Muscle of arm (tissue), 12 donors: ENCODE data around the gene ABCC8. TPM values are rescaled to one million over a fixed set of nuclear protein-coding genes. Genes with fewer than 3 reads are reported as not detected.
"Not testable (repeated sequence)": the region's sequence is repeated elsewhere in the genome, so short reads cannot be mapped to it uniquely, and the experiment has no call there.

Experiments used
- DNase-seq: peaks from one replicate; pipeline ENCODE4 v3.0.0-alpha.2; 2013
- polyA plus RNA-seq, 12 donors: library from polyadenylated mRNA; unstranded; fragments of 120-200 nt; gene quantifications; one replicate each; pipeline ENCODE4 v1.2.1, GENCODE V29; 2013; ENCODE audit not compliant: insufficient read length in 12 of 12

The ABCC8 gene
- polyA plus RNA-seq, 12 donors = 2.0 to 6.6 (median 2.5) TPM; not detected in 2

DNA sequence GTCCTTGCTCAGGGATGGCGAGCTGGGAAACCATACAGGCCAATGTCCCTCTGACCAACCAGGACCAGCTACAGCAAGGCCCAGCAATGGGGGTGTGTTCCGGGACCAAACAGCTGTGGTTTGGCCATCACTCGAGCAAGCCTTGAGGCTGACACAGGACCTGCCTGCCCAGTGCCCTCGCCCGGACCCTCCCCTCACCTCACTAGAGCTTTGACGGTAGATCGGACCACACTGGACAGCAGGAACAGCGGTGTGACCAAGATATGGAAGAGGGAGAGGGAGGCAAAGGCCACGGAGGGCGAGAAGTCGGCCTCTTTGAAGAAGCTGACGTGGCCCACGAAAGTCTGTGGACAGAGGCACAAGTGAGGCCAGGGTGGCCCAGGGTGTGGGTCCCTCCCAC is 46.0 kb downstream of the ABCC8 start:
- DNase-seq = no peak

DNA sequence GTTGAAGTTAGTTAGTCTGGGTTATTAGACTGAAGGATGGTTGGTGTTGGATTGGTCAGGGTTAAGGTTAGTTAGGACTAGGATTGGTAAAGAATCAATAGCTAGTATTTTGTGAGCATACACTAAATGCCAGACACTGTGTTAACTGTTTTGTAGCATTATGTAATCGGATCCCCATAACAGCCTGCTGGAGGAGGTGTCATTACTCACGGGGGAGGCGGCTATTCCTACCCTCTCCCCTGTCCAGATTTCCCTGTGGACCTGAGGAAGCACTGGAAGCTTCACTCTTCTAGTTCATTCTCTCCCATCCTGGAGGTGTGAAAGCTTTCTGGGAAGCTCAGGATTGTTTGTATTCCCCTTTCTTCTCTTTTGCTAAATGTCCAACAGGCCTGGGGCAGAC is 47.7 kb downstream of the ABCC8 start:
- no peak for DNase-seq

DNA sequence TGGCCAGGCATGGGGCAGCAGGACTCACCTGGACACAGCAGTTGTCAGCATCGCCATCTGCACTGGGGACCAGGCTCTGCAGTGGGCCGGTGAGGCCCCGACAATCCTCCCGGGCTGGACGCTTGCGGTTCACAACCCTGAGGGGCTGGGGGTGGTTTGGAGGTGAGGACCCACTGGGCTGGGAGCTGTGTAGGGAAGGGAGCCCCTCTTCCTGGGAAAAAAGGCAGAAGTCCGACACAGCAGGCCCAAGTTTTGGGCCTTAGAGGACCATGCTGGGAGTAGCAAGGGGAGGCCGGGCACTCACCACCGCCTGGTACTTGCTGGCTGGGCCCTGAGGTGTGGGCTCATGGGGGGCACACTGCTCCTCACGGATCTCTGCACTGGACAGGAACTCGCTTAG is 48.4 kb downstream of the ABCC8 start:
- no peak for DNase-seq

DNA sequence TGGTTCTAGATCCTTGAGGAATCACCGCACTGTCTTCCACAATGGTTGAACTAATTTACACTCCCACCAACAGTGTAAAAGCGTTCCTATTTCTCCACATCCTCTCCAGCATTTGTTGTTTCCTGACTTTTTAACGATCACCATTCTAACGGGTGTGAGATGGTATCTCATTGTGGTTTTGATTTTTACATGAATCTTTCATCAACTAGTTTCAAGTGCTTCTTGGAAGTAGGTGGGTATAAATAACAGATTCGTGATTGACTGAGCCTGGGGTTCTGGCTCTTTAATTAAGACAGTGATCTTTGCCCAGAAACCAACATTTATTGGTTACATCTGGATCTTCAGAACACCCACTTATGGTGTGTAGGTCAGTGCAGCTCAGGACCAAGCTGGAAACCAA is 50.4 kb downstream of the ABCC8 start:
- DNase-seq = not testable (repeated sequence)

DNA sequence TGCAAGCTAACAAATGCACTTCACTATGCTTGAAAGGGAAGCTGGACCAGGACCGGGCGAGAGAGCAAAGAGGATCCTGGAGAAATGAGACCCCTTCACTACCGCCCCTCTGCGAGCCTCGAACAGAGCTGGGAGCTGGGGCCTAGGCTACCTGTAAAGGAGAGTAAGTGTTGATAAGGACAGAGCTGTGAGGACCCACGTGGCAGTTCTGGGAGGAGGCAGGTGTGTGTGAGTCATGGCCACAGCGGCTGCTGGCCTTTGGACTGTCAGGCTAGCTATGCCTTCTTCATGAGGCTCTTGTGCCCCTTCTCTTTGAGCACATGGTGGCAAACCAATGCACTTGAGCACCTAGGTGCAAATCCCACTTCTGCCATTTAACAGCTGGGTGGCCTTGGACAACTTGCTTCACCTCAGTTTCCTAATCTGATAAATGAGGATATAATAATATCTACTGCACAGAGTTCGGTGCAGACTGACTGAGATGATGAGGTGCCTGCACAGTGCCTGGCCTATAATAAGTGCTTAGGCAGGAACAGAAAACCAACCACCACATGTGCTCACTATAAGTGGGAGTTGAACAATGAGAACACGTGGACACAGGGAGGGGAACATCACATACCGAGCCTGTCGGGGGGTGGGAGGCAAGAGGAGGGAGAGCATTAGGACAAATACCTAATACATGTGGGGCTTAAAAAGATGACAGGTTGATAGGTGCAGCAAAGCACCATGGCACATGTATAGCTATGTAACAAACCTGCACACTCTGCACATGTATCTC is 52.9 kb downstream of the ABCC8 start:
- DNase-seq = no peak

DNA sequence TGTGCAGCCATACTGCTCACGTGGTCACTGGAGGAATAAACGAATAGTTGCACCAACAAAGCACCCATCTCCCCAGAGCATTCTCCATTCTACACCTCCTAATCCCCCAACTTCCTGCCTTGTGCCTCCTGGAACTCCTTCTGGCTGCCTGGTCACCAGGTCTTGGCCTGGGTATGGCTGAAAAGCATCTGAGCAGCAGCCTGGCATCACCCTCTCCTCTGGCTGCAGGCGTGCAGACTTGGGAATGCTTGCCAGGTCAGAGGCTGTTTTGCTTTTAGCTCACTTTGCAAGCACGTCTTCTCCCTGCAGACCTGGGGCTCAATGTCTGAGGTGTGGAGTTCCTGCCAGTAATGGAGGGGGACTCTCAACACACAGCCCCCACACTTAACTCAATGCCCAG is 54.9 kb downstream of the ABCC8 start:
- no peak for DNase-seq

DNA sequence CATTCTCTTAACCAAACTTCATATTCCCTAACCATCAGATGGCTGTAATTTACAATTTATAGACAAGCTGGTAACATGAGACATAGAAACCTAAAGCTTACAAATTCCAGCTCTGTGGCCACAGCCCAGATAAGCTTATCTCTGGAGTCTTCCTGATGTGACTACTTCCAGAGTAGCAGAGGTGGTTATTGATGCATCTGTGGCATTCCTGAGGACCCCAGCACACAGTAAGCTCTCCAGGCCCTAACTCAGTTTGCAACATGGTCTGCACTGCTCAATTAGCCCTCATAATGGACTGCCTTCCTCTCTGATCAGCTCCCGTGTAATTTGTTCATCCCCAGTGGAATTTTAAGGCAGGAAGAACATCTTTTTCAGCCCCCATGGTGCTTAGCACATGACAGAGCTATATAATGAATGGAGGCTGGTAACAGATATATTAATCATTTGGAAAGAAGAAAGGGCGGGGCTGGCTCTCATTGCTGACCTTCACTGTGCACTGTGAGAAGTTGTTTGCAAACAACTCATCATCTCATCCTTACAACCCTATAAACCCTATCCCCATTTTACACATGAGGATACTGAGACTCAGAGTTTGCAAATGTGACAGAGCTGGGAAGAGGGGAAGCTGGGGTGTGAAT is 58.1 kb downstream of the ABCC8 start:
- DNase-seq = no peak

DNA sequence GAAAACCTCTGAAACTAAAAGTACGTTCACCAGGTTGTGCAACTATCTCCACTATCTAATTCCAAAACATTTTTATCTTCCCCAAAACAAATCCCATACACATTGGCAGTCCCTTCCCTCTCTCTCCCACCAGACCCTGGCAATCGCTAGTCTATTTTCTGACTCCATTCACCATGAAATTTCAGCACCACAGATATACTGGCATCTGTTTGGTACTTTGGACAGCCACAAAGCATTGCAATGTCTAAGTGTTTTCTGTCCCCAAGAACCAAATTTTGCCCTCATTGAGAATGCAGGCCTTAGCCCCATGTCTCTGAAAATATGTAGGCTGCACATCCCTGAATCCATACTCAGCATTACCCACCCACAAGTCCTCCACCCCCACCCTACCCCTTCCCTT is 60.2 kb downstream of the ABCC8 start:
- DNase-seq = no peak

DNA sequence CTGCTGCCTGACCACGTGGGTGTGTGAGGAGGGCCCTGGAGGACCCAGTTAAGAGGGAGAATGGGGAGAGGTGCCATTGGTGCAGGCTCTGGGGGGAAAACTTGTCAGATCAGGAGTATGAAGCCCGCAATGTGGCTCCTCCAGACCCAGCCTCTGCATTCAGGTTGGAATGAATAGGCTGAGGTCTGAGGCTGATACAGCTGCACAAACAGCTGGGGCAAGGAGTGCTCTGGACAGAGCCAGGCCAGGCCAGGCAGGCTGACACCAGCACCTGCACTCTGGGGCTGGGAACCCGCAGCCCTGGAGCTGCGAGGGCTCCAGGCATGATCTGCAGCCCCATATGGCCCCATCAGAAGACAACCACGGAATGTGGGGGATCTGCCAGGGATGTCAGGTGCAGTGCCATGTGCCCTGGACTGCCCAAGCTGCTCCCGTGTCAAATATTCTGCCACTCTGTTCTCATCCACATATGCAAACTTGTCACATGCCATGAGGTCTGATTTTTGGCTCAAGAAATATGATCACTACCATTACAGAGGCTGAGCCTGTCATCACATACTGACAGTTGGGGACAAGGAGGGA is 61.0 kb downstream of the ABCC8 start:
- DNase-seq = no peak

DNA sequence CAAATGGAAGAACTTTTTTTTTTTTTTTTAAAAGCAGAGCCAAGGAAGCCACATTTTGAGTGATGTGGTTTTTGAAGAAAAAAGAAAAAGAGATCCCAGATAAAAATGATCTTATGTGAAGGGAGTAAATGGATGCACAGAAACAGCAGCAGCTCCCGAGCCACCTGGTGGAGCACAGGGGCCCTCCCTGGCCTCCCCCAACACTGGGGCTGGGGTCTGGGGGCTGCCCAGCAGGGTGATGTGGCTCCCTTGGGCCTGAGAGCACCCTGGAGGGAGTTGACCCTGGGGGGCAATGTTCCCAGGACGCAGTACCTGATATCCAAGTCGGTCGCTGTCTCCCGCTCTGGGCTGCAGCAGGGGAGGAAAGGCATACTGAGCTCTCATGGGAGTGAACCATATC is 61.7 kb downstream of the ABCC8 start:
- no peak for DNase-seq

DNA sequence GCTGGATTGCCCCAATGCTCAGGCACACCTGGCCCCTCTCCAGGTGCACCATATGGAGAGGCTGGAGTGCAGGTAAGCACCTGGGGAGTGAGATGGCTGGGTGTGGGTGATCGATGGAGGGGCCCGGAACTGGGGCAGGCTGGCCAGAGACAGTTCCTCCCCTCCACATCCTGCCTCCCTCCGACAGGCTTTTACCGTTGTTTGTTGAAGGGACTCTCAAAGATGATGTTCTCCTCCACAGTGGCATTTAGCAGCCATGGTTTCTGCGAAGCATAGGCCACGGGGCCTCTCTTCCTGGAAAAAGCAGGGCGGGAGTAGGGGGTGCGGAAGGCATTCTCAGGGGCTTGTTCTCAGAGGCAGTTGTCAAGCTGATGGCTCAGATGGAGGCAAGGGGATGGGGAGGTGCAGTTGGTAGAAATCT is 62.3 kb downstream of the ABCC8 start:
- no peak for DNase-seq

DNA sequence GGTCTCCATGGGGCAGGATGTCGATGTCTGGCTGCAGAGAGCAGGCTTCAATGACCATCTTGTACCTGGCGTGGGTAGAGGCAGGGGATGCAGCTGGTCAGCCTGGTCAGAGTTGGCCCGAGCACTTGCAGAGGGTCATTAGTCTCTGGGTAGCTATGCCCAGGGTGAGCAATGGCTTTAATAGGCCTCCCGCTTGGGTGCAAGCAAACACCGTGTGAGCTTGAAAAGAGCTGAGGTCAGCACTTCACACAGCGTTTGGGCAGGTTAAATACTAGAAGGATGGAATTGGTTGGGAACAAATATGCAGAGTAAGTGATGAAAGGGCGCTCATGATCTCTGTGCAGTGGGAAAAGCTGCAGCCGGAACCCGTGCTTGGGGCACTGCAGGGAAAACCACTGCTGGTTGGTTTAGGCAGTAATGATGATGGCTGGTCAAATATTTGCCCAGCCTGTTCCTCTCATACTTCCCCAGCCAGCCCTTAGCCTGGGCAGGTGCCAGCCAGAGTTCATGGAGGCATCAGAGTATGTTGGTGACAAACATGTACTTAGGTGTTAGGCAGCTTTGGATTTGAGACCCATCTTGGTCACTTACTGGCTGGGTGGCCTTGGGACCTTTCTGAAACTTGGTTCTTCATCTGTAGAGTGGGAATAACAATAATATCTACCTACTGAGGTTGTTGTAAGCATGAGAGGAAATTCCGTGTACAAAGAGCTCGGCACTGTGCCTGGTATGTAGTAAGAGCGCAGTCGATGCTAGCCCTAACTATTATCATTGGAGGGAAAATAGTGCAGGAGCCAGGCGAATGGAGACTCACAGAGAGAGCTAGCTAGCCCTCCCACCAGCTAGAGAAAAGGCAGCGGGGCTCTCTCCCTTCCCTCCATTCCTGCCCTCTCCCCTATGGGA is 63.0 kb downstream of the ABCC8 start:
- no peak for DNase-seq

DNA sequence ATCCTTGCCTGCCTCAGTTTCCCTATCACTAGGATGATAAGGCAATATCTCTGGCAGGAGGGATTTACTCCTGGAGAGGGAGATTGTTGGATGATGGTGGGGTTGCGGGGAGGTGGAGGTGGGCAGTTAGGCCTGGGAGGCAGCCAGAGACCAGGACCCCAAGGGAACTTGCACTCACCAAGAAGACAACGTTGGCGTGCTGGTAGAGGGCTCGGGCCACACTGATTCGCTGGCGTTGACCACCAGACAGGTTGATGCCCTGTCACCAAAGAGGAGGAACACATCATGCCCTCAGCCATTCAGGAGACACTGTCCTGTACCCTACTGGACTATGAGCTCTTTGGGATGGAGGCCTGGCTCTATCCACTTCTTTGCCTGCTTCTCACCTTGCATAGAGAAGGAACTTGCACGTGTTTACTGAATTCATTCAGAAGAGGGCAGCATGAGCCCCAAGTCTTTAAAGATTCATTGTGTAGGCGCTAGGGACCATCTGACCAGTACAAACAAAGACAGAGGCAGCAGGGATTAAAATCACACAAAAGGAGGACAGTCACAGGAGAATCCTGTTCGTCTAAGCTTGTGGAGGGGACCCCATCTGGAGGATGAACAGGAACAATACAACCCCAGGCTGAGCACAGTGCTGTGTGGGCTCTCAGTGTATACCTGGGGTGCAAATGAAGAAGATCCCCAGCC is 64.0 kb downstream of the ABCC8 start:
- no peak for DNase-seq

DNA sequence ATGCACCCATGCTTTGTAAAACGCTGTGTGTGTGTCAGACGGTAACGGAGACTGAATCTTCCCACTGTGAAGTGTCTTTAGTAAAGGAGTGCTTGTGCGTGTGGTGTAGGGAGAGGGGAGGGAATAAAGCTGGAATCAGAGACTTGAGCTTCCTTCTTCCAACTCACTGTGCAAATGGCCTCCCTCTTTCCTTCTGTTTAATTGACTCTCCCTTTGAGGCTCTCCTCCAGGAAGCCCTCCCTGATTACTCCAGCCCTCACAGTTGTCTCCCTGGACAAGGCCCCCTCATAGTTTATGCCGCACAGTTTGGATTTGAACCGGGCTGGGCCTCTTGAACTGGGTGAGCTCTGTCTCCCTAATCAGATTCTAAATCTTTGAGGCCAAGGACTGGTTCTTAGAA is 65.2 kb downstream of the ABCC8 start:
- DNase-seq = no peak

DNA sequence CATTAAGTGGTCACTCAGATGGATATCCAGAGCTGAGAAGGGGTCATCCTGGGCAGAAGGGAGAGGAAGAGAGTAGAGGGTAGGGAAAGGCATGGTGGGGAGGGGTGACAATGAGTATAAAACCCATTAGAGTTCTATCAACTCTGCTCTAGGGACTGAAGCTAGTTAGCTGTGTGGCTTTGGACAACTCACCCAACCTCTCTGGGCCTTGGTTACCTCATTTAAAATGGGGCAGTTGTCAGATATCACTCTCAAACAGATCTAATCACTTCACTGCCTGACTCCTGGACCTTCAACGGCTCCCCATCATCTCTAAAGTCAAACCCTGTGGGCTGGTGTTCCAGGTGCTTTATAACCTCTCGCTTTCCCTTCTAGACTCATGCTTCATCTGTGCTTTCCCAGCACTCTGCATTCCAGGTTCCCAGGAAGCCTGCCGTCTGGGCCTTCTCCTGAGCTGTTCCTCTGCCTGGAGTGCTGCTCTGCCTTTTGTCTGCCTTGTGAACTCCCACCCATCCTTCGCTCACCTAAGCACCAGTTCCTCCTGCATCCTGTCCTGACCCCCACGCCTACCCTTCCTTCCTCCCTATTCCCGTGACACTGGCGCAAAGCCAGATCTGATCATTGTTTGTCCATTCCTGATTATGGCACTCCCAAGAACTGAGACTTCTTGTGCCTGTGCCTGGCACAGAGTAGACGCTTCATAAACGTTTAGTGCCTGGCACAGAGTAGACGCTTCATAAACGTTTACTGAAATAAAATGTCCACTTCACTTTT is 65.9 kb downstream of the ABCC8 start:
- DNase-seq = no peak

DNA sequence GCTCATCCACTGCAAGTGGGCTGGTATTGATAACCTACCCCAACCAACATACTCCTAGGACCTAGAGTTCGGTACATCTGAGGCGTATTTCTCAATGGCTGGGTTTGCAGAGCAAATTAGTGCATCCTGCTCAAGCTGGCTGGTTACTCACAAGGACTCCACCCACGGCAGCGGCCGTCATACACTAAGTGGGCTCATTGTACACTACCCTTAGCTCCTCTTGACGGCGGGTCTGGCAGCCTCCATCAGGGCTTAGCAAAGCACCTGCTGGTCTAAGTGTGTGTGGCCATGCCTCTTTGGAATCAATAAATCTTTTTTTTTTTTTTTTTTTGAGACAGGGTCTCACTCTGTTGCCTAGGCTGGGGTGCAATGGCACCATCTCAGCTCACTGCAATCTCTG is 68.0 kb downstream of the ABCC8 start:
- no peak for DNase-seq

DNA sequence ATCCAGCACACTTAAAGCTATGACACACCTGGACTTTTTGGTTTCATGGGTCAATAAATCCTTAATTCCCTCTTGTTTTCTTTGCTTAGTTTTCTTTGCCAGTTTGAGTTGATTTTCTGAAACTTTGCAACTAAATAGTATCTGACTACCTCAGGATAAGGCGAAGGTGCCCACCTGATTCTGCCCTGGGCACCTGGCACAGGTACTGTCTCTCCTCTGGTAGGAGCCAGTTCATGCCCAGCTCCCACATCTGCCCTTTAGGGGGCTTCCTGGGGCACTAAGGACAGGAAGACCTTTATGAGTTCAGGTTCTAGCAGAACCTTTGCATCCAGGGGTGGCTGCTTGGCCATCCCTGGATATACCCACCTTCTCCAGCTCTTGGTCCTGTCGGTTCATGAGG is 68.6 kb downstream of the ABCC8 start:
- no peak for DNase-seq

DNA sequence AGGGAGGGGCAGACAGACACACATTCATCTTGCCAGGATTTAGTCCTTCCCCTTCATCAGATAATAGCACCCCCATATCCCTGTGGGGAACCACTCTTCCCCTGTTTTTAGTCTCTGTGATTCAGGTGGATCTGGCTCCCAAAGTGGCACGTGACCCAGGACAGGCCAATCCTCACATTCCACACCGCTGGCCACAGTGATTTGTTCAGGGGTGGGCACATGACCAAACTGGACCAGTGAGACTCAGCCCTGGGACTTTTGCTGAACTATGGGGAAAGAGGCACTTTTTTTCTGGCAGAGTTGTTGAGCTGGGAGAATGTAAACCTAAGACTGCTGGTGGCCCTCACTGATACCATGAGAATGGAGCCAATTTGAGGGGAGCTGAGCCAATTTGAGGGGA is 69.1 kb downstream of the ABCC8 start:
- no peak for DNase-seq

DNA sequence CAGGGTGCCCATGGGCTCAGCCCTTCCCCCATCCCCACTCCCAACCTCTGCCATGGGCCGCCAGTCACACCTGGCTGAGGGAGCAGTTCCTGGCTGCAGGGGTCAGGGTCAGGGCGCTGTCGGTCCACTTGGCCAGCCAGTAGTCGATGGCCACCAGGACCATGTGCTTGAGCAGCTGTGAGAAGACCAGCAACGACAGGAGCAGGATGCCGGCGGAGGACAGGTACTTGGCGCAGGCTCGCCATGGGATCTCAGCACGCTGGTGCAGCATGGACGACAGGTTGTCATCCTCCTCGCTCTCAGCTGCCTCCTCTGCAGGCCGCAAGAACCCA is 69.9 kb downstream of the ABCC8 start:
- DNase-seq = no peak

DNA sequence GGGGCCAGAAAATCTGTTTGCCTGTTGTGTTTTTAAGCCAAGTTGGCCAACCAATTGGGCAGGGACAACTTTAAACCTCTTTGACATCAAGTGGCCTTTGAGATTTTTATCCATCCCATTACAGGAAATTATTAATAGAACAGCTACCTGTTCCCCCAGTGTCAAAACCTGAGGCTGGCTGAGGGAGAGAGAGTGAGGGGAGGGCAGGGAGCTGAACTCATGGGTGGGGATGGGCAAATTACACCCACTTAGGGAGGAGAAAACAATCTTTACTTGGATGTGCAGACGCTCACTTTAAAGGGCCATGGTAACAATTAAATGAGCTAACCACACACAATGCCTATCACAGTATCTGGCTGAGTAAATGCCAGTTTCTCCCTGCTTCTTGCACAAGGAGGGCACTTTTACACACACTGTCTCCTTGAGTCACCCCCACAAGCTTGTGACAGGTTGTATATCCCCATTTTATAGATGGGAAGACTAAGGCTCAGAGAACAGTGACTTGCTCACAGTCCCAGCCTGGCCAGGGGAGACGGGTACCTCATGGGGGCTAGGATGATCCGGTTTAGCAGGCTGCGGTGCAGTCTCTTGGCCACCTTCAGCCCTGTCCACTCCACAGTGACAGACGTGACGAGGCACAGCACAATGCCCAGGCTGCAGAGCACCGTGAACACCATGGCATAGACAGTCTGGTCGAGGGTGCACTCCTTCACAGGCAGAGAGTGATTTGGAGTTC is 70.4 kb downstream of the ABCC8 start:
- DNase-seq = no peak
